Neuronal stem cell (in vitro differentiated cells): Measurements from ENCODE around the gene CC2D2A.

ENCODE experiments used
- DNase-seq: peaks from one replicate; pipeline ENCODE4 v3.0.0-alpha.2; 2013; ENCODE audit warnings: low spot score
- H2AFZ ChIP-seq: one replicate; pipeline ENCODE4 v1.6.1; 2013; ENCODE audit warnings: mild to moderate bottlenecking, low read length, inconsistent platforms
- H2AK5ac ChIP-seq: 2 replicates; pipeline ENCODE4 v1.6.1; 2013; ENCODE audit warnings: low read depth, mild to moderate bottlenecking, inconsistent platforms, low read length, moderate library complexity, mixed read lengths
- H2BK120ac ChIP-seq: 2 replicates; pipeline ENCODE4 v1.6.1; 2013; ENCODE audit warnings: low read depth, mild to moderate bottlenecking, inconsistent platforms, low read length, moderate library complexity, mixed read lengths
- H2BK12ac ChIP-seq: one replicate; pipeline ENCODE4 v1.6.1; 2013; ENCODE audit warnings: low read length, inconsistent platforms
- H2BK15ac ChIP-seq: 2 replicates; pipeline ENCODE4 v1.6.1; 2013; ENCODE audit warnings: mild to moderate bottlenecking, low read length, inconsistent platforms, mixed read lengths
- H2BK5ac ChIP-seq: one replicate; pipeline ENCODE4 v1.6.1; 2013; ENCODE audit warnings: inconsistent platforms, mild to moderate bottlenecking, low read length, moderate library complexity
- H3K14ac ChIP-seq: one replicate; pipeline ENCODE4 v1.6.1; 2013; ENCODE audit warnings: low read length, inconsistent platforms
- H3K18ac ChIP-seq: 2 replicates; pipeline ENCODE4 v1.6.1; 2013; ENCODE audit warnings: low read length, inconsistent platforms
- H3K23ac ChIP-seq: 2 replicates; pipeline ENCODE4 v1.6.1; 2013; ENCODE audit warnings: low read depth, mild to moderate bottlenecking, mixed read lengths, low read length, inconsistent platforms; ENCODE audit not compliant: poor library complexity
- H3K27ac ChIP-seq: replicated peaks from 3 replicates; pipeline ENCODE4 v1.5.1; 2013; ENCODE audit warnings: low read length, inconsistent platforms
- H3K27me3 ChIP-seq, 3 experiments: 2 replicates each; pipeline ENCODE4 v1.6.1; 2013; ENCODE audit warnings: low read length in 3 of 3, mild to moderate bottlenecking in 2 of 3, inconsistent platforms in 1 of 3, low read depth in 1 of 3, mixed read lengths in 1 of 3, moderate library complexity in 1 of 3; ENCODE audit not compliant: control insufficient read depth in 3 of 3, insufficient read depth in 3 of 3
- H3K36me3 ChIP-seq, 2 donors: replicated peaks in 1 of 2; 2 replicates each; pipeline ENCODE4 v1.6.1; 2013; ENCODE audit warnings: low read length in 2 of 2; ENCODE audit not compliant: control insufficient read depth in 2 of 2, insufficient read depth in 2 of 2
- H3K4ac ChIP-seq: 2 replicates; pipeline ENCODE4 v1.6.1; 2013; ENCODE audit warnings: inconsistent platforms, mild to moderate bottlenecking, low read length, moderate library complexity
- H3K4me1 ChIP-seq, 2 donors: 1 replicate in 1 of 2; 2 replicates in 1 of 2; pipeline ENCODE4 v1.6.1; 2013; ENCODE audit warnings: low read length in 2 of 2, low read depth in 1 of 2; ENCODE audit not compliant: control insufficient read depth in 2 of 2, insufficient read depth in 1 of 2
- H3K4me2 ChIP-seq: one replicate; pipeline ENCODE4 v1.6.1; 2013; ENCODE audit warnings: mild to moderate bottlenecking, low read length, inconsistent platforms; ENCODE audit not compliant: insufficient read depth, poor library complexity, severe bottlenecking
- H3K4me3 ChIP-seq, 2 donors: 2 replicates each; pipeline ENCODE4 v1.5.1; 2013; ENCODE audit warnings: low read length in 2 of 2, mild to moderate bottlenecking in 2 of 2, inconsistent platforms in 1 of 2, moderate library complexity in 1 of 2
- H3K79me1 ChIP-seq: one replicate; pipeline ENCODE4 v1.6.1; 2013; ENCODE audit warnings: low read depth, mild to moderate bottlenecking, inconsistent platforms, low read length, moderate library complexity
- H3K9ac ChIP-seq: one replicate; pipeline ENCODE4 v1.6.1; 2013; ENCODE audit warnings: mild to moderate bottlenecking, low read depth, low read length, inconsistent platforms; ENCODE audit not compliant: poor library complexity
- H3K9me3 ChIP-seq, 2 donors: replicated peaks in 1 of 2; 2 replicates each; pipeline versions ENCODE3 to v1.6.1; 2013; ENCODE audit warnings: low read length in 2 of 2, mild to moderate bottlenecking in 2 of 2, inconsistent platforms in 1 of 2, low read depth in 1 of 2, mixed read lengths in 1 of 2, moderate library complexity in 1 of 2; ENCODE audit not compliant: control insufficient read depth in 2 of 2, insufficient read depth in 1 of 2
- H4K8ac ChIP-seq: one replicate; pipeline ENCODE4 v1.6.1; 2013; ENCODE audit warnings: low read depth, mild to moderate bottlenecking, inconsistent platforms, low read length, moderate library complexity
- H4K91ac ChIP-seq: one replicate; pipeline ENCODE4 v1.6.1; 2013; ENCODE audit warnings: low read length, low read depth, mild to moderate bottlenecking, inconsistent platforms; ENCODE audit not compliant: poor library complexity
- WGBS, 2 donors: extraction: QIAGEN DNeasy Blood & Tissue Kit; methylation state at CpG; one replicate each; pipeline ENCODE4 v1.1.7; 2013; ENCODE audit warnings: missing lambda C conversion rate in 2 of 2, mixed read lengths in 1 of 2; ENCODE audit not compliant: insufficient read length in 2 of 2, insufficient replicate concordance in 1 of 2; ENCODE audit errors: extremely low coverage in 2 of 2; 5-methylcytosine and 5-hydroxymethylcytosine counted together

CC2D2A gene

GRCh38 chr4:15569746-15570145 is 100.1 kb downstream of the CC2D2A start:
- no peaks in the 10 kb centered on the region for H3K27me3 ChIP-seq
- no peak overlapping the region for H2BK120ac ChIP-seq
- no peak overlapping the region for H2AFZ ChIP-seq
- no peak overlapping the region for H3K4me3 ChIP-seq
- H3K14ac ChIP-seq = no peak overlapping the region
- no peak overlapping the region for H2BK5ac ChIP-seq
- H3K4me1 ChIP-seq = no peaks in the 10 kb centered on the region
- no peak overlapping the region for H2AK5ac ChIP-seq
- no peak overlapping the region for H2BK12ac ChIP-seq
- H3K18ac ChIP-seq = no peak overlapping the region
- no peak overlapping the region for H3K9ac ChIP-seq
- H3K4ac ChIP-seq = no peak overlapping the region
- peaks cover 0 to 52% of the 10 kb centered on the region in 2 donors for H3K36me3 ChIP-seq
- H3K27ac ChIP-seq = no peak overlapping the region
- no peak overlapping the region for H3K4me2 ChIP-seq
- H4K91ac ChIP-seq = no peak overlapping the region
- DNase-seq = no peak
- no peaks in the 10 kb centered on the region for H3K79me1 ChIP-seq
- no peaks in the 10 kb centered on the region for H3K9me3 ChIP-seq
- no peak overlapping the region for H2BK15ac ChIP-seq
- no peak overlapping the region for H4K8ac ChIP-seq
- no peak overlapping the region for H3K23ac ChIP-seq
- no CpG with 5 or more reads among the region's 5 CpGs for WGBS, 2 donors

- H3K27ac ChIP-seq = no peak overlapping the region
Observed at GRCh38 chr4:15575966-15576365, 106.3 kb downstream of the CC2D2A start.

GRCh38 chr4:15577508-15577907 is 107.8 kb downstream of the CC2D2A start:
- no peak overlapping the region for H2BK15ac ChIP-seq
- H3K18ac ChIP-seq = no peak overlapping the region
- H3K4me3 ChIP-seq = no peak overlapping the region
- no peak overlapping the region for H2BK5ac ChIP-seq
- H3K4ac ChIP-seq = no peak overlapping the region
- H4K8ac ChIP-seq = no peak overlapping the region
- no peak overlapping the region for H2BK12ac ChIP-seq
- H3K9me3 ChIP-seq = no peaks in the 10 kb centered on the region
- no peak overlapping the region for H2AFZ ChIP-seq
- H3K14ac ChIP-seq = no peak overlapping the region
- no peaks in the 10 kb centered on the region for H3K27me3 ChIP-seq
- H3K27ac ChIP-seq = no peak overlapping the region
- H4K91ac ChIP-seq = no peak overlapping the region
- H3K4me1 ChIP-seq = peaks cover 0 to 2% of the 10 kb centered on the region in 2 donors
- H3K4me2 ChIP-seq = no peak overlapping the region
- H3K9ac ChIP-seq = no peak overlapping the region
- no peaks in the 10 kb centered on the region for H3K79me1 ChIP-seq
- H3K36me3 ChIP-seq = peaks cover 0 to 15% of the 10 kb centered on the region in 2 donors
- no peak overlapping the region for H2BK120ac ChIP-seq
- no peak overlapping the region for H3K23ac ChIP-seq
- H2AK5ac ChIP-seq = no peak overlapping the region
- no peak for DNase-seq

More at GRCh38 chr4:15575966-15576365, 106.3 kb downstream of the CC2D2A start:
- H2BK12ac ChIP-seq = no peak overlapping the region
- H3K4ac ChIP-seq = no peak overlapping the region
- no peak for DNase-seq
- H2BK15ac ChIP-seq = no peak overlapping the region
- H3K36me3 ChIP-seq = peaks cover 0 to 16% of the 10 kb centered on the region in 2 donors
- no peaks in the 10 kb centered on the region for H3K9me3 ChIP-seq
- no CpG with 5 or more reads among the region's 2 CpGs for WGBS, 2 donors
- no peak overlapping the region for H2BK5ac ChIP-seq
- no peak overlapping the region for H3K9ac ChIP-seq
- no peaks in the 10 kb centered on the region for H3K79me1 ChIP-seq
- no peak overlapping the region for H2BK120ac ChIP-seq
- no peak overlapping the region for H4K91ac ChIP-seq
- H2AFZ ChIP-seq = no peak overlapping the region
- no peak overlapping the region for H3K23ac ChIP-seq
- H3K4me2 ChIP-seq = no peak overlapping the region
- no peak overlapping the region for H3K18ac ChIP-seq
- no peak overlapping the region for H3K14ac ChIP-seq
- peaks cover 0 to 2% of the 10 kb centered on the region in 2 donors for H3K4me1 ChIP-seq
- H3K4me3 ChIP-seq = no peak overlapping the region
- H4K8ac ChIP-seq = no peak overlapping the region
- H3K27me3 ChIP-seq = no peaks in the 10 kb centered on the region
- no peak overlapping the region for H2AK5ac ChIP-seq

GRCh38 chr4:15584785-15585184 is 115.1 kb downstream of the CC2D2A start:
- Histone ChIP-seq H3K4ac (no peak overlapping the region), H3K9me3 (peaks cover 3 to 12% of the 10 kb centered on the region in 2 donors), H2BK5ac (no peak overlapping the region), H3K79me1 (peaks cover 2% of the 10 kb centered on the region), H3K27ac (no peak overlapping the region), H3K27me3 (no peaks in the 10 kb centered on the region), H3K4me1 (no peaks in the 10 kb centered on the region), H3K9ac (no peak overlapping the region), H3K36me3 (peaks cover 3 to 23% of the 10 kb centered on the region in 2 donors), H3K18ac (no peak overlapping the region), H3K23ac (no peak overlapping the region), H2AFZ (no peak overlapping the region), H2BK15ac (no peak overlapping the region), H4K91ac (no peak overlapping the region), H2AK5ac (no peak overlapping the region), H4K8ac (no peak overlapping the region), H3K4me2 (no peak overlapping the region), H3K4me3 (no peak overlapping the region), H3K14ac (no peak overlapping the region), H2BK120ac (no peak overlapping the region), H2BK12ac (no peak overlapping the region)
- no peak for DNase-seq
- no CpG with 5 or more reads among the region's 1 CpG for WGBS, 2 donors
